ENCODE data around the gene CCDC92. TPM values are rescaled to one million over a fixed set of nuclear protein-coding genes. Genes with fewer than 3 reads are reported as not detected.

The CCDC92 gene
- total RNA-seq, 1 donor from 2014 or later = 55.1 TPM

DNA sequence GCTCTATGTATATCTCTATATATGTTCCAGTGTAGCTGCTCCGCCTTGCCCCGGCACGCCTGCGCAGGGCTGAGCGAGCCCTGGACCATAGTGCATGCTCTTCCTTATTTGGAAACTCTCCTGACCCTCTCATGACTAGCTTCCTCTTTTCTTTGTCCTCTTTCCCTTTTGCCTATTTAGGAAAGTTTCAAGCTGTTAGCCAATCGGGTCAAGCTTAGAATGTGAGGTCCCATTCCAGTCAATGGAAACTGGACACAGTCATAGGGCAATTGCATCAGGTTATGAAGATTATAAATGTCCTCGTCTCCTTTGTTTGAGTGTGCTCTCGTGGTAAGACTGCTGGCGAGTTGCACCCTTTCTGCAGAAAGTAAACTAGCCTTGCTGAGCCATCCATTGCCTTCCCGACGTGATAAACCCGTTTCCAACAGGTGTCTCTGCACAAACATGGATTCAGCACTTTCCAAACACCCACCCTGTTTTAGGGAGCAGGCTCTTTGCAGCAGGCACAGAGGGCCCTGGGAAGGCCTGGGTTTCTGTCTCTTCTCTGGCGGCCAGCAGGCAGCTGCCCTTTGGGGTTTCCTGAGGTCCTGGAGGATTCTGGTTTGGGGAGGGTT, 30.9 kb downstream of the CCDC92 start:
- peak overlapping the region; percentile 88 for H3K27ac Mint-ChIP-seq (ENCODE audit: unreplicated experiment)
- no peaks in the 10 kb centered on the region for H3K27me3 Mint-ChIP-seq (ENCODE audit: unreplicated experiment)
- peaks cover 44% of the 10 kb centered on the region for H3K4me1 Mint-ChIP-seq (ENCODE audit: unreplicated experiment)
- H3K9me3 Mint-ChIP-seq (ENCODE audit: unreplicated experiment) = peaks cover 3% of the 10 kb centered on the region
- DNase-seq (ENCODE audit: extremely low spot score, unreplicated experiment) = no peak
- H3K4me3 Mint-ChIP-seq (ENCODE audit: unreplicated experiment) = peak overlapping the region; percentile 38
- no peak for TF ChIP-seq CTCF (IDR thresholded peaks at IDR 0.05)
- H3K36me3 Mint-ChIP-seq (ENCODE audit: unreplicated experiment) = peaks cover 45% of the 10 kb centered on the region

GRCh38 chr12:123941000-123941399, 31.6 kb downstream of the CCDC92 start:
- DNase-seq (ENCODE audit: extremely low spot score, unreplicated experiment) = no peak
- Mint-ChIP-seq H3K4me1 (ENCODE audit: unreplicated experiment) (peaks cover 44% of the 10 kb centered on the region), H3K27ac (ENCODE audit: unreplicated experiment) (peak overlapping the region; percentile 88), H3K4me3 (ENCODE audit: unreplicated experiment) (no peak overlapping the region), H3K36me3 (ENCODE audit: unreplicated experiment) (peaks cover 48% of the 10 kb centered on the region), H3K27me3 (ENCODE audit: unreplicated experiment) (no peaks in the 10 kb centered on the region), H3K9me3 (ENCODE audit: unreplicated experiment) (peaks cover 3% of the 10 kb centered on the region)
- TF ChIP-seq CTCF (IDR thresholded peaks at IDR 0.05) = no peak

DNA sequence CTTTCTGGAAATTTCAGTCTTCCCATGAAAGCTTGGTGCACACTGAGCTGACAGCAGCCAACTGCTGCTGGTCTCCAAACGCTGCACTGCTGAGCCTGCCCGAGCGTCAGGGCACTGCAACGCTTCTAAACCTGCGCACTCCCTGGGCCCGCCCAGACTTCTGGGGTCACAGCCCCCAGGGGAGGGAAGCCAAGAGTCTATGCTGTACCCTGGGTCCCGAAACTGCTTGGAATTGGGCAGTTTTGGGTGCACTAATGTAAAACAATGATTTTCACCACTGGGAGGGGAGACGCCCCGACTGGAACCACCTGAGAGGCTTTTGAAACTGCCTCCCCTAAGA, 32.0 kb downstream of the CCDC92 start:
- H3K4me3 Mint-ChIP-seq (ENCODE audit: unreplicated experiment) = no peak overlapping the region
- H3K9me3 Mint-ChIP-seq (ENCODE audit: unreplicated experiment) = peaks cover 3% of the 10 kb centered on the region
- no peaks in the 10 kb centered on the region for H3K27me3 Mint-ChIP-seq (ENCODE audit: unreplicated experiment)
- DNase-seq (ENCODE audit: extremely low spot score, unreplicated experiment) = no peak
- peaks cover 49% of the 10 kb centered on the region for H3K36me3 Mint-ChIP-seq (ENCODE audit: unreplicated experiment)
- no peak overlapping the region for H3K27ac Mint-ChIP-seq (ENCODE audit: unreplicated experiment)
- TF ChIP-seq CTCF (IDR thresholded peaks at IDR 0.05) = no peak
- peaks cover 44% of the 10 kb centered on the region for H3K4me1 Mint-ChIP-seq (ENCODE audit: unreplicated experiment)

DNA sequence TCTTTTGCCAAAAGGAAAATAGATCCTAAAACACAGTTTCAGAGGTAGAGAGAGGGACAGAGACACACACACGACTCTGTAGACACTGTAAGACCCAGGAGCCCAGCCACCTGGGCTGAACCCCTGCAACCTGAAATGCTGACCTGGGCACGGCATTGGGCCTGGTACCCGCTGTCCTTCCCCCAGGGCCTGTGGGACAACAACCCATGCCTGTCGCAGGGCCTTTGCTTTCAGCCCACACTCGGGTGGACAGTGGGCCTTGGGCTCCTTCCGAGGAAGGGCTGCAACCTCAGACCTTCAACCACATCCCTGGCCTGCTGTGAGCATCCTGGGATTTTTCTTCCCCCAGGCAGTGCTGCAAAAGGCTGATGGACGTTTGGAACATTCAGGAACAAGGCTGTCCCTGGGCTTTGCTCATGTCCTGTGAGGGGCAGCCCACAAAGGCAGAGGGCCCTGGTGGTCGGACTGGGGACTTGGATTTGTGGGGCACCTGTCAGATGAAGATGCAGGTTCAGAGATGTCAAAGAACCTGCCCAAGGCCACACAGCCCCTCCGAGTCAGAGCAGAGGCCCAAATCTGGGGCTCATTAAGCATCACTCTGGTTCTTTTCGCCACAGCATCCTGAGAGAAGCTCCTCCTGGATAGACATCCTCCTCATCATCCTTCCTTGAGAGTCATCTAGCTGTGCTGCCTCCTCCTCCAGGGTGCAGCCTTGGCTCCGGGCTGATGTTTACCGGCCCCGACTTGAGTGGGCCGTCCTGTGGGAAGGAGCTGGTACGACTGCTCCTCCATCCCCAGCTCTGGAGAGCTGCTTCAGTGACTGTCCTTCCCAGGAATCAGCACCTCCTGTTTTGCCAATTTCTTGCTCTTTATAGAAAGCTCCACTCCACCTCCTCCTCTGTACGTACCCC, 32.7 kb downstream of the CCDC92 start:
- H3K36me3 Mint-ChIP-seq (ENCODE audit: unreplicated experiment) = peaks cover 51% of the 10 kb centered on the region
- DNase-seq (ENCODE audit: extremely low spot score, unreplicated experiment) = no peak
- no peaks in the 10 kb centered on the region for H3K27me3 Mint-ChIP-seq (ENCODE audit: unreplicated experiment)
- no peak overlapping the region for H3K27ac Mint-ChIP-seq (ENCODE audit: unreplicated experiment)
- H3K9me3 Mint-ChIP-seq (ENCODE audit: unreplicated experiment) = peaks cover 3% of the 10 kb centered on the region
- H3K4me3 Mint-ChIP-seq (ENCODE audit: unreplicated experiment) = no peak overlapping the region
- no peak for TF ChIP-seq CTCF (IDR thresholded peaks at IDR 0.05)
- H3K4me1 Mint-ChIP-seq (ENCODE audit: unreplicated experiment) = peaks cover 44% of the 10 kb centered on the region
